ENCODE data around the gene DOCK11. TPM values are rescaled to one million over a fixed set of nuclear protein-coding genes. Genes with fewer than 3 reads are reported as not detected.

The DOCK11 gene
- total and polyA plus RNA-seq, 2 donors (not counting 1 experiment from before 2014, with no cell fraction given): 31.0 to 83.5 TPM

DNA sequence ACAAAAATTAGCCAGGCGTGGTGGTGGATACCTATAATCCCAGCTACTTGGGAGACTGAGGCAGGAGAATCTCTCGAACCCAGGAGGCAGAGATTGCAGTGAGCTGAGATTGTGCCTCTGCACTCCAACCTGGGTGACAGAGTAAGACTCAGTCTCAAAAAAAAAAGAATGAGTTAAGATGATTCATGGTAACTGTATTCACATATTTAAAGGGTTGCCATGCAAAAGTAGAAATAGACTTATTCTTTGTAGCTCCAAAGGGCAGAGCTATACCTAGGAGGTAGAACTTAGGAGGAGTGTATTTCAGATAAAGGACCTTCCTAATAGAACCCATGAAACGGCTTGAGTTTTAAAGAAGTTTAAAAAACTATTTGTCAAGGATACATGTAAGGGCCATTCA, 127.4 kb downstream of the DOCK11 start:
- POLR2A ChIA-PET: no interaction called here
- no peaks in the 10 kb centered on the region for H4K20me1 ChIP-seq (ENCODE audit: control insufficient read depth, insufficient read depth, low read length, poor library complexity, severe bottlenecking)
- no peak overlapping the region for H2AFZ ChIP-seq (ENCODE audit: insufficient read depth, low read depth, low read length, poor library complexity, severe bottlenecking)
- H3K79me2 ChIP-seq (ENCODE audit: control insufficient read depth, insufficient read depth, low read length): no peaks in the 10 kb centered on the region
- H3K36me3 ChIP-seq (replicated peaks in 1 of 2; ENCODE audit: control extremely low read depth in 1 of 2, control insufficient read depth in 1 of 2, extremely low read depth in 1 of 2, insufficient read depth in 2 of 2, low read length in 1 of 2): peaks cover 0 to 61% of the 10 kb centered on the region in 2 experiments
- H3K9ac ChIP-seq (ENCODE audit: low read length): no peak overlapping the region
- Mint-ChIP-seq H3K9me3 (ENCODE audit: insufficient read depth) (no peaks in the 10 kb centered on the region), H3K27me3 (no peaks in the 10 kb centered on the region), H3K4me1 (no peaks in the 10 kb centered on the region), H3K27ac (no peak overlapping the region), H3K4me3 (no peak overlapping the region)
- intact Hi-C loops (cut with micrococcal nuclease): no loop called here
- TF ChIP-seq, protein P1, sequence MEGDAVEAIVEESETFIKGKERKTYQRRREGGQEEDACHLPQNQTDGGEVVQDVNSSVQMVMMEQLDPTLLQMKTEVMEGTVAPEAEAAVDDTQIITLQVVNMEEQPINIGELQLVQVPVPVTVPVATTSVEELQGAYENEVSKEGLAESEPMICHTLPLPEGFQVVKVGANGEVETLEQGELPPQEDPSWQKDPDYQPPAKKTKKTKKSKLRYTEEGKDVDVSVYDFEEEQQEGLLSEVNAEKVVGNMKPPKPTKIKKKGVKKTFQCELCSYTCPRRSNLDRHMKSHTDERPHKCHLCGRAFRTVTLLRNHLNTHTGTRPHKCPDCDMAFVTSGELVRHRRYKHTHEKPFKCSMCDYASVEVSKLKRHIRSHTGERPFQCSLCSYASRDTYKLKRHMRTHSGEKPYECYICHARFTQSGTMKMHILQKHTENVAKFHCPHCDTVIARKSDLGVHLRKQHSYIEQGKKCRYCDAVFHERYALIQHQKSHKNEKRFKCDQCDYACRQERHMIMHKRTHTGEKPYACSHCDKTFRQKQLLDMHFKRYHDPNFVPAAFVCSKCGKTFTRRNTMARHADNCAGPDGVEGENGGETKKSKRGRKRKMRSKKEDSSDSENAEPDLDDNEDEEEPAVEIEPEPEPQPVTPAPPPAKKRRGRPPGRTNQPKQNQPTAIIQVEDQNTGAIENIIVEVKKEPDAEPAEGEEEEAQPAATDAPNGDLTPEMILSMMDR (IDR thresholded peaks at IDR 0.05): no peak
- TF ChIP-seq EZH2 (IDR thresholded peaks at IDR 0.05; ENCODE audit: borderline replicate concordance, insufficient read depth, low read depth, low read length, poor library complexity, severe bottlenecking): no peak
- H3K9me3 ChIP-seq (ENCODE audit: control extremely low read depth in 1 of 3, control insufficient read depth in 2 of 3, insufficient read depth in 1 of 3, low read length in 2 of 3): no peaks in the 10 kb centered on the region
- no peak overlapping the region for H3K4me2 ChIP-seq (replicated peaks; ENCODE audit: low read depth, low read length, poor library complexity, severe bottlenecking)
- H3K27ac ChIP-seq (ENCODE audit: low read length in 2 of 2): no peak overlapping the region
- DNase-seq (no peak), ATAC-seq (ENCODE audit: low read depth) (no peak)
- H3K4me1 ChIP-seq (ENCODE audit: control insufficient read depth in 2 of 2, insufficient read depth in 2 of 2, low read length in 2 of 2): no peaks in the 10 kb centered on the region
- WGBS (ENCODE audit: insufficient coverage): 100% methylated on average over 2 of the region's 3 CpGs
- no peak overlapping the region for H3K4me3 ChIP-seq (ENCODE audit: control extremely low read depth in 1 of 5, extremely low read depth in 1 of 5, insufficient read depth in 1 of 5, low read depth in 2 of 5, low read length in 4 of 5)
- CTCF ChIA-PET: interaction anchor here (1.5 kb wide), 1 partner anchor 23 kb away, joined by 4 read pairs; no protein-coding TSS in a partner anchor
- no peaks in the 10 kb centered on the region for H3K27me3 ChIP-seq (replicated peaks in 1 of 4; ENCODE audit: control extremely low read depth in 1 of 4, control insufficient read depth in 3 of 4, insufficient read depth in 4 of 4, low read length in 3 of 4)

DNA sequence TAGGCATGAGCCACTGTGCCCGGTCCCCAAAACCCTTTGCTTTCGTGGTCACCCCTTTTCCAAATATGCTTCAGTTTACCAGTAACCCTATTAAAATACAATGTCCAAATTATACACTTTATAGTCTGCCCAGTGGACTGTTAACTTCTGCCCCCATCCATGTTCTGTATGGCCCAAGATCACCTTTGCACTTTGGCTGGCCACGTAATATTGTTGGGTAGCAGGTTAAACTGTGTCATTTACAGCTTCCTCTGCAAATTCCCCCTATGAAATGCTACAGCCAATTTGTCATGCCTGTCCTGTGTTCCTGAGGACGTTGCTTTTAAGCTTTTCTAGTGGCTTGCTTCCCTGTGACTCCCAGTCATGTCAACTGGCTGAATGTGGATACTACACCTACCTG, 130.7 kb downstream of the DOCK11 start:
- Histone ChIP-seq H3K27me3 (replicated peaks in 1 of 4; ENCODE audit: control extremely low read depth in 1 of 4, control insufficient read depth in 3 of 4, insufficient read depth in 4 of 4, low read length in 3 of 4) (no peaks in the 10 kb centered on the region), H3K27ac (ENCODE audit: low read length in 2 of 2) (no peak overlapping the region), H2AFZ (ENCODE audit: insufficient read depth, low read depth, low read length, poor library complexity, severe bottlenecking) (no peak overlapping the region), H4K20me1 (ENCODE audit: control insufficient read depth, insufficient read depth, low read length, poor library complexity, severe bottlenecking) (no peaks in the 10 kb centered on the region), H3K9ac (ENCODE audit: low read length) (no peak overlapping the region), H3K4me3 (ENCODE audit: control extremely low read depth in 1 of 5, extremely low read depth in 1 of 5, insufficient read depth in 1 of 5, low read depth in 2 of 5, low read length in 4 of 5) (no peak overlapping the region), H3K79me2 (ENCODE audit: control insufficient read depth, insufficient read depth, low read length) (no peaks in the 10 kb centered on the region), H3K36me3 (replicated peaks in 1 of 2; ENCODE audit: control extremely low read depth in 1 of 2, control insufficient read depth in 1 of 2, extremely low read depth in 1 of 2, insufficient read depth in 2 of 2, low read length in 1 of 2) (peaks cover 0 to 56% of the 10 kb centered on the region in 2 experiments), H3K9me3 (ENCODE audit: control extremely low read depth in 1 of 3, control insufficient read depth in 2 of 3, insufficient read depth in 1 of 3, low read length in 2 of 3) (no peaks in the 10 kb centered on the region), H3K4me2 (replicated peaks; ENCODE audit: low read depth, low read length, poor library complexity, severe bottlenecking) (no peak overlapping the region), H3K4me1 (ENCODE audit: control insufficient read depth in 2 of 2, insufficient read depth in 2 of 2, low read length in 2 of 2) (peaks cover 0 to under 1% of the 10 kb centered on the region in 2 donors)
- peaks cover 5% of the 10 kb centered on the region for H3K4me1 Mint-ChIP-seq
- ChIA-PET CTCF (interaction anchor here (0.8 to 1.2 kb wide), 3 partner anchors 9 to 59 kb away, joined by 3 to 4 read pairs (median 3); no protein-coding TSS in a partner anchor), POLR2A (no interaction called here)
- H3K4me3 Mint-ChIP-seq: no peak overlapping the region
- WGBS (ENCODE audit: insufficient coverage): no CpG with 5 or more reads among the region's 4 CpGs
- TF ChIP-seq, protein P1 (IDR thresholded peaks at IDR 0.05): no peak
- no peak for TF ChIP-seq EZH2 (IDR thresholded peaks at IDR 0.05; ENCODE audit: borderline replicate concordance, insufficient read depth, low read depth, low read length, poor library complexity, severe bottlenecking)
- no peaks in the 10 kb centered on the region for H3K9me3 Mint-ChIP-seq (ENCODE audit: insufficient read depth)
- H3K27ac Mint-ChIP-seq: peak overlapping the region; percentile 75
- intact Hi-C loops (cut with micrococcal nuclease): no loop called here
- no peak for ATAC-seq (ENCODE audit: low read depth)
- DNase-seq: no peak
- H3K27me3 Mint-ChIP-seq: no peaks in the 10 kb centered on the region
